CD4-positive, alpha-beta T cell treated with Interleukin-10 for 1 hour (primary cell): Measurements from ENCODE around the gene PTP4A1.
"Not testable (repeated sequence)": the region's sequence is repeated elsewhere in the genome, so short reads cannot be mapped to it uniquely, and the experiment has no call there.

Experiments used
- DNase-seq: peaks from one replicate; pipeline ENCODE4 v3.0.0-alpha.2; 2020

Gene PTP4A1

DNA sequence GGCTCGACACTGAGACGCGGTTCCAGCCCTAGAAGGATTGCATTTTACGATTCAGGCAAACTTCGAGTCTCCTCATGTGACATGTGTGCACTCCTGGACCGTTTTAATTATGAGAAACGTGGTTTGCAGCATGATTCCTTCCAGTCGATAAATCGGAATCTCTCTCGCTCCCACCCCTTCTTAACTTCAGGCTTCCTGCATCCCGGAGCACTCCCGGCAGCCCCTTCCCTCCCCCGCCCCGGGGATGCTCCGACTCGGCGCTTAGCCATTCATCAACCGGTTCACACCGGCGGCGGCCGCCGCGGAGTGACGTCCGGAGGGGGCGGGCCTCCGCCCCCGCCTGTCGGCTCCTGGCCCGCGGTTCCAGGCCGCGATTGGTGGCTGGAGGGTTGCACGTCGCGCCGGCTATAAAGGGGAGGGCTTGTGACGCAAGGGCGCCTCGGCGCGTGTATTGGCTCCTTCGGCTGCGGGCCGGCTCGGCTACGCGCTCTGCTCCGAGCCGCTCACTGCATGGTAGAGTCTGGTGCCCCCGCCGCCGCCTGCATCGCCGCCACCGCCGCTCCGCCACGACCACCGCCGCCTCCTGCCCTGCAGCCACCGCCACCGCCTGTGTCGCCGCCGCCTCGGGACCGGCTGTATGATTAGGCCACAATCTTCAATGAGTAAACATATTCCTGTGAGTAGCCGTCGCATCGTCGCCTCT, at the start of gene PTP4A1, which contains the start of gene LOC128125822:
TSS of gene PTP4A1 (plus strand) at position 437 of the 703 bp plus-strand sequence. CDS start 4,401 bp downstream, outside the sequence.
TSS of gene LOC128125822 (plus strand) at position 437 of the 703 bp plus-strand sequence.
- DNase-seq = peak; percentile 97

DNA sequence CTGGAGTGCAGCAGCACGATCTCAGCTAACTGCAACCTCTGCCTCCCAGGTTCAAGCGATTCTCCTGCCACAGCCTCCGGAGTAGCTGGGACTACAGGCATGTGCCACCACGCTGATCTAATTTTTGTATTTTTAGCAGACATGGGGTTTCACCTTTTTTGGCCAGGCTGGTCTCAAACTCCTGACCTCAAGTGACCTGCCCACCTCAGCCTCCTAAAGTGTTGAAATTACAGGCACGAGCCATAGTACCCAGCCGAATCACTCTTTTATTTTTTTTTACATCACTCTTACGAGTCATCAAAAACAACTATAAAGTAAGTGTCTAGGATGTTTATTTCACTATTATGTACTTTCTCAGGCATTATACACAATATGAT, 49.4 kb upstream of the PTP4A1 start:
- DNase-seq = not testable (repeated sequence)

DNA sequence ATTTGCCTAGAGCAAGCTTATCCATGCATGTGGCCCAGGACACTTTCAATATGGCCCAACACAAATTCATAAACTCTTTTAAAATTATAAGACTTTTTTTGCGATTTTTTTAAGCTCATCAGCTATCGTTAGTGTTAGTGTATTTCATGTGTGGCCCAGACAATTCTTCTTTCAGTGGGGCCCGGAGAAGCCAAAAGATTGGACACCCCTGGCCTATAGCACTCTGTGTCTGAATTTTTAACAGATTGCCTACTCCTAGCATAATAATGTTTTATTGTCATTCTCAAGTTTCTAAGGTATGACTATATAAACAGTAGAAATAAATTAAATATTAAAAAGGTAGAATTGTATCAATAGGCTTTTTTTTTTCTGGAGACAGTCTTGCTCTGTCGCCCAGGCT, 48.6 kb upstream of the PTP4A1 start:
- no peak for DNase-seq

DNA sequence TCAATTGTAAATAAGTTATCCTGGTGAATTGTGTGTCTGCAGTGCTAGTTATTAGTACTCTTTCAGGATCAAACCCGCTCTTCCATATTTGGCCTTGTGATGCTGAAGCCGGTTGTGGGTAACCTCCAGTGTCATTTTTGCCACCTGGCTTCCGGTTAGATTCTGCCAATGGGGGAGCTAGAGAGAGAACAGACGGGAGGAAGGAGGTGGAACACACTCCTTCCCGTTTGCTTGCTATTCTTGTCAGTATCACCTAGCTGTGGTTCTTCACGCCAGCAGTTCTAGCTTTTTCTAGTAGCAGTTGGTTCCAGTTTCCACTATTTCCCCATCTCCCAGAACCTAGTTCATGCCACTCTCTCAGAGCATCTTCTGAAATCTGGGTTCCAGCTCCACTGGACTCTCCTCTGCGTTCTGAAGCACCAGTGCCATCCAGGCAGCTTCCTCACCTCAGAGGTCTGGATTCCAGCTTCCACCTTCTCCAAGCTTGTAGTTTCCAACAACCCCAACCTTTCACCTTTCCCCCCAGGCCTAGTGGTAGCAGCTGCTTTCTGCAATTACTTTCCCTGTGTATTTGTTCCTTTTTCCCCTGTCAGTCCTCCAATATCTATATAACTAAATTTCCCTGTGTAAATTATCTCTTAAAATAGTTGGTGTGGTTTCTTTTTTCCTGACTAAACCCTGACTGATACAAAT, 46.9 kb upstream of the PTP4A1 start:
- DNase-seq = peak; percentile 13

DNA sequence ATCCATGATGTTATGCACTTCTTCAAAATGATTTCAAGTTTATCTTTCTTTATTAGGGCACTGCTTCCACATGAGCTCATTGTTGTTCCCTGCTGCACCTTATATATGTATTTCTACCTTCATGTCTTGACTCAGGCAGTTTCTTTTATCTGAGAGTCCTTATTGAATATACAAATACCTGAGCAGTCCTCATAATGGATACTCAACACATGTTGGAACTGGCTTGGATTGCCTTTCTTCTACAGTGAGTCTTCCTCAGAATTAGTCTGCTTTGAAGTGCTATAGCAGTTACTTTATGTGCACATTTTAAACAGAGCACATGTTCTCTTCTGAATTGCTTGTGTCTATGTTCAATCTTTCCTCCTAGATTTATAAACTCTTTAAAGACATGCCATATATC, 45.3 kb upstream of the PTP4A1 start:
- no peak for DNase-seq

DNA sequence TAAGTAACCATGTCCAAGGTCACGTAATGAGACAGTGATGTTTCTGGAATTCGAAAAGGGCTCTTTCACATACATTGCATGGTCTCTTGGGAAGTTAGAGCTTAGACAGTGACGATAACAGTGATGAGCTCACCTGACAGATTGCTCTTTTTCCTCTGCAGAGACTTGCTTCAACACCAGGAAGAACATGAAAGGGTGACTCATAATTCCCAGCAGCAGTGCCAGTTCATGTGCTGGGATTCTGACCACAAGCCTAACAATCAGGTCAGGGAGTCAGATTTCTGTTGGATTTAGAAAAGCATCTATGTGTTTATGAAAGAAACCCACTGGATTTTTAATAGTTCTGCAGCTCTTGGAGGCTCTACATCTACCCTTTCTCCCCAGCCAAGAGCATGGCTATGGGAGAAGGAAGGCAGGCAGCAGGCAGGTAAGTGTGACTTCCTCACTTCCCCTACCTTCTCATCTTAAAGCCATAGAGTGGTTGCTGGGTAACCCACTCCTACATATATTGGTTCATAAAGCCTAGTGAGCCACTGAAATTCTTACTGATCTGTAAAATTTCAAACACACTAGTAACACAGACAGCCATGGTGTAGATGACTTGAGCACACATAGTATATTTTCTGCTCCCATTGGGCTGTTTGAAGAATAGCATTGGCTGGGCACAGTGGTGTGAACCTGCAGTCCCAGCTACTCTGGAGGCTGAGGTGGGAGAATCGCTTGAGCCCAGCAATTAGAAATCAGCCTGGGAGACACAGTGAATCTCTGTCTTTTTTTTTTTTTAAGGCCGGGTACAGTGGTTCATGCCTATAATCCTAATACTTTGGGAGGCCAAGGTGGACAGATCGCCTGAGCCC, 44.4 kb upstream of the PTP4A1 start:
- DNase-seq = no peak

DNA sequence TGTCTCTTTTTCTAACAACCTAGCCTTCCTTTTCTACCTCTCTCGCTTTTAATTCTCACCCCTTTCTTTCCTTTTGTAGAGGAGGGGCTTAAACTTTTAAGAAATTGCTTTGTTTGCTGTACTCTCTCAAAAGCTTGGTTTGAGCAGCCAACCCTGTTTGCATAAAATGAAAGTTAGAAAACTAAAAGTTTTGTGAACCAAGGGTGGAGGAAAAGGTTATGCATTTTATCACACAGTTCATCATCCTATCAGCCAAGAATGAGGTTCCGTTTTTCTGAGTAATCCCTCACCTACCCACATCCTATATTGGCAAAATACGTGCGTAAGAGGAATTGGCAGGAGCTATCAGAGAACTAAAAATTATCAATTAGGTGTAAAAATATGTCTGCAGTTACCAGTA, 42.8 kb upstream of the PTP4A1 start:
- peak; percentile 4 for DNase-seq

DNA sequence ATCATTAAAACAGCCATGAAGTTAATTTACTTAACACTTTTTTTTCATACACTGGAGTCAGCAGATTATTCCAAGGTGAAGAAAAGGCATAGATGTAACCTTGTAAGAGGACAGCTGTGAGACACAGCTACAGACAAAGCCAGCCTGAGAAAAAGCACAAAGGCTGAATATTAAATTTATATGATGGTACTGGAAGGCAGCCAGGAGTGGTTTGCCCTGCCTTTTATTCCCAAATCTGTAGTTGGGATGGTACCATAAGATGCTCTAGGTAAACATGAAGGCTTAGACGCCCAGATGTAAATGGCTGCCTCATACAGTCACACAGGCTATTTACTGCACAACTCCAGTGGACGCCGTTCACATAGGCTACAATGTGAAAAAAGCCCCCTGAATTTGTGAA, 42.1 kb upstream of the PTP4A1 start:
- DNase-seq = no peak

DNA sequence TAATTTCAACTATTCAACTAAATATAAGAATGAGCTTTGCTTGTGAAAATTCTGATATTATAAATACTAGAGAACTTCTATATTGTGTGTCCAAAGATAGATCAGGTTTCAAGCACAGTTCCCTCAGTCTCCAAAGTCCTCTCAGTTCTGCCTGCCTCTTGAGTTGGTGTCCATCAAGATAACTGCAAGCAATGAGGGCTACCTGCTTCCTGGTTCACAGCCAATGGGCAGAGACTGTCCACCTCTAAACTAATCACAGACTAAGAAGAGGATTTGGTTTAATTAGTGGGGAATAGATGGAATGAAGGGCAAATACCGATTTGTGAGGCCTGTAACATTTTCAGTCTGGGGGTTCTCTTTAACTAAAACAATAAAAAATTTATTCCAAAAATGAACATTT, 41.3 kb upstream of the PTP4A1 start:
- no peak for DNase-seq

DNA sequence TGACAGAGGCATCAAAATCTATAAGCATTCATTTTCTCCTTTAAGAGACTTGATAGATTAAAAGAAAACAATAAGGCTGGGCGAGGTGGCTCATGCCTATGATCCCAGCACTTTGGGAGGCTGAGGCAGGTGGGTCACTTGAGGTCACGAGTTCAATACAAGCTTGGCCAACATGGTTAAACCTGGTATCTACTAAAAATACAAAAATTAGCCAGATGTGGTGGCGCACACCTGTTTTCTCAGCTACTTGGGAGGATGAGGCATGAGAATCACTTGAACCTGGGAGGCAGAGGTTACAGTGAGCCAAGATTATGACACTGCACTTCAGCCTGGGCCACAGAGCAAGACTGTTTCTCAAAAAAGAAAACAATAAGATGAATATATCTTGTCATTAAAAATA, 39.3 kb upstream of the PTP4A1 start:
- no peak for DNase-seq

DNA sequence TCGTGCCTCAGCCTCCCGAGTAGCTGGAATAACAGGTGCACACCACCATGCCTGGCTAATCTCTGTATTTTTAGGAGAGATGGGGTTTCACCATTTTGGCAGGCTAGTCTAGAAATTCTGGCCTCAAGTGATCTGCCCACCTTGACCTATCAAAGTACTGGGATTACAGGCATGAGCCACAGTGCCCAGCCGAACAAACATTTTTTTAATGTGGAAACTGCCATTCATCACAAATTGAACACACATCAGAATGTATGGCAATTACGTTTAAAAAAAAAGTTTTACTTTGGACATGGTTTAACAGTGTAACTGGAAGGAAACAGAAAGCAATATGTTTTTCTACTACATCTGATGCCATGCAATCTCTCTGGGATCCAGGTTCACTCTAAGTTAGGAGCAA, 38.3 kb upstream of the PTP4A1 start:
- no peak for DNase-seq

DNA sequence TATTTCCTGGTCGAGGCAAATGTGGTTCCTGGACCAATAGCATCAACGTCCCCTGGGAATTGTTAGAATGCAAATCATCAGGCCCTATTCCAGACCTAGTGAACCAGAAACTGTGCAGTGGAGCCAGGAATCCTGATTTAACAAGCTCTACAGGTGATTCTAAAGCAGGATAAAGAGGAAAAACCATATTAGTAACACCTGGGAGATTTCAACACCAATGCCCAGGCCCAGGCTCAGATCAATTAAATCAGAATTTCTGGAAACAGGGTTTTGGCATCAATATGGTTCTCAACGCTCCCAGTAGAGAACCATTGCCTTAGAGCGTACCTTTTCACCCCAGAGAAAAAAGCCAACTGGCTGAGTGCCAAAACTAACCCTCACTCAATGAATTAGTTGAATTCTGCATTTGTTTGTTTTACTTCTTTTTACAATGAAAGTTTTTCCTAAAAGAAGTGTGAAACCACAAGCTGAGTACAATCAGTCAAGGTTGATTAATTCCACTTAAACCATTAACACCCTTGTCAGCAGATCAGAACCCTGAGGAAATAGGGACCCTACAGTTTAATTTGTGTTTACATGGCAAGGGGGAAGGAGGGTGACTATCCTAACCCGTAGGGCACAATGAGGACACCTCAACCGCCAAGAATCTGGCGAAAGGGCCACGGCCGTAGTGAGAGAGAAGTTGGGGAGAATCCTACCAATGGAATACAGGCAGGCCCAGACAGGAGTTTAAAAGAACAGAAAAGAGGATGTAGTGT, 34.9 kb upstream of the PTP4A1 start:
- no peak for DNase-seq

DNA sequence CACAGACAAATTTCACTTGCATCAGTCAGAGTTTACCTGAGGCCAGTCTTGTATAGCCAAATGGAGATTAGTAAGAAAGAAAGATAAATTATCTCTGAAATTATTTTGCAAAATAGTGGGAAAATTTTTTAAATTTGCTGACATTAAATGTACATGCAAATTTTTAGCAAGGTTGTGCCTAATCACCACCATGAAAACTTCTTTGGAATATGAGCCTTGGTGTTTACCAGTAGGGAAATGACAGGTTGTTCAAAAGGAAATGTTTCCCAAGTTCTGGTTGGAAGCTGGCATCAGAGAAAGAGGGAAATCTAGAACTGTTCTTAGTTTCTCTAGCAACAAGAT, 34.4 kb upstream of the PTP4A1 start:
- no peak for DNase-seq

DNA sequence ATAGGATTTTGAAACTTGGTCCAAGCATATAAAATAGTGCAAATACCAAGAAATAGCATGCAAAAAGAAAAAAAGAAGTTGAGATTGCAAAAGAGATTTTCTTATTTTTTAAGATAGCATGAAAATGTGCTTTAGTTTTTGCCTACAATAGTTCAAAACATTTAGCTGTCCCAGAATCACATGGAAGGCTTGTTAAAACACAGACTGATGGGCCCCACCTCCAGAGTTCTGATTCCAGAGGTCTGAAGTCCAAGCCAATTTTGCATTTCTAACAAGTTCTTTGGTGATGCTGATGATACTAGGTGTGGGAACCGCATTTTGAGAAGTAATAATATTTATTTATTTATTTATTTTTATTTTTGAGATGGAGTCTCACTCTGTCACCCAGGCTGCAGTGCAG, 33.7 kb upstream of the PTP4A1 start:
- DNase-seq = no peak

DNA sequence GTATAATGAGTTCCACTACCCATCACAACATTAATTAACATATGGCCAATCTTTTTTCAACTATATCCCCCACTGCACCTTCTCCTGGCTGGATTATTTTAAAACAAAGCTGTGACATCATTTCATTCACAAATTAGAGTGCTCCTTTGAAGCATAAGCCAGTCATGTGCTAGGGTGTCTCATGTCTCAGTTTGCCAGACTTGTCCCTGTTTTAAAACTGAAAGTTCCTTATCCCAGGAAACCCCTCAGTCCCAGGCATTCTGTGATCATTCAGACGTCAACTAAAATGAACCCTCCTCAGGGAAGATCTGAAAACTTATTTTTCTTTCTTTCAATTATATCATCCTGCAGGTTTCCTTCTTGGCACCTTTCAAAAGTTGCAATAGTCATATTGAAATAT, 29.3 kb upstream of the PTP4A1 start:
- no peak for DNase-seq

DNA sequence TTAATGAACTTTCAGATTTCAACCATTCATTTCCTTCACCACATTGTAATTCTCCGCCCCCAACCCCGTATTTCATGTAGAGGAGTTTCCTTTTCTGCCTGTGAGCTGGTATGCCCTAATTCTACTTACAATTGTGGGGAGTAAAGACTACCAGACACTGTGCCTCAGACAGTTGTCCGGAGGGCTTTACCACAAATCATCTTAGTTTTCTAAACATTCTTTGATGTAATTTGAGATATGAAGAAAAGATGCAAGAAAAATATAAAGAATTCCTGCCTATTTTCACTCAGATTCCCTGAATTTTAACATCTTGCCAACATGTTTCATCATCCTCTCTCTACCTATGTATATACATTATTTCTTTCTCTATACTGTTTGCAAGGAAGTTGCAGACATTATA, 28.3 kb upstream of the PTP4A1 start:
- DNase-seq = no peak

DNA sequence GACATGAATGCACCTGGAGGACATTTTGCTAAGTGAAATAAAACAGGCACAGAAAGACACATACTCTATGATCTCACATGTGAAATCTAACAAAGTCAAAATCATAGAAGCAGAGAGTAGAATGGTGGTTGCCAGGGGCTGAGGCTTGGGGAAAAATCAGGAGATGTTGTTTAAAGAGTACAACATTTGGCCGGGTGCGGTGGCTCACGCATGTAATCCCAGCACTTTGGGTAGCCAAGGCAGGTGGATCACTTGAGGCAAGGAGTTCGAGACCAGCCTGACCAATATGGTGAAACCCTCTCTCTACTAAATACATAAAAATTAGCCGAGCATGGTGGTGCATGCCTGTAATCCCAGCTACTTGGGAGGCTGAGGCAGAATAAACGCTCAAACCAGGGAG, 26.0 kb upstream of the PTP4A1 start:
- DNase-seq = no peak

DNA sequence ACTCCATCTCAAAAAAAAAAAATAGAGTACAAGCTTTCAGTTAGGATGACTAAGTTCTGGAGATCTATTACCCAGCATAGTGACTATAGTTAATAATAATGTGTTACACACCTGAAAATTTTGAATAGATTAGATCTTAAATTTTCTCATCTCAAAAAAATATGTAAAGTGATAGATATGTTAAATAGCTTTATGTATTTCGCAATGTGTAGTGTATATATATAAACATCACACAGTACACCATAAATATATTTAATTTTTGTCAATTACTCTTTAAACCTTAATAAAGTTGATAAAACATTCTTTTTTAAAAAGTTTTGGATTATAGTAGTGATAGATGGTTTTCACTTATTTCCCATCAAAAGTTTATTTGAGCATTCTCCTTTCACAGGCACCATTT, 25.6 kb upstream of the PTP4A1 start:
- no peak for DNase-seq

DNA sequence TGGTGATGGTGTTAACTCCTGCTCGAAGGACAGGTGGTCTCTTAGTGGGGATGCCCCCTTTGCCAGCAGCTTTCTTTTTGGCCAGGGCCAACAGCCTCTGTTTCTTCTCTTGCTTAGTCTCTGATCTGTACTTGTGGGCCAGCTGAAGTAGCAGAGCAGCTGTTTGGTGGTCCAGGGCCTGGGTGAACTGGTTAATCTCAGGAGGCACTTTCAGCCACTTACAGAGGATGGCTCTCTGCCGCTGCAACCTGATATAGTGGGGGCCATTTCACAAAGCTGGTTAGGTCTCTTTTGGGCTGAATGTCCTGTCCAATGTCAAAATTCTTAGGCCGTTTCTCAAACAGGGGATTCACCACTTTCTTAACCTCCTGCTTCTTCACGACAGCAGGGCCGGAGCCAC, 23.2 kb upstream of the PTP4A1 start:
- no peak for DNase-seq

DNA sequence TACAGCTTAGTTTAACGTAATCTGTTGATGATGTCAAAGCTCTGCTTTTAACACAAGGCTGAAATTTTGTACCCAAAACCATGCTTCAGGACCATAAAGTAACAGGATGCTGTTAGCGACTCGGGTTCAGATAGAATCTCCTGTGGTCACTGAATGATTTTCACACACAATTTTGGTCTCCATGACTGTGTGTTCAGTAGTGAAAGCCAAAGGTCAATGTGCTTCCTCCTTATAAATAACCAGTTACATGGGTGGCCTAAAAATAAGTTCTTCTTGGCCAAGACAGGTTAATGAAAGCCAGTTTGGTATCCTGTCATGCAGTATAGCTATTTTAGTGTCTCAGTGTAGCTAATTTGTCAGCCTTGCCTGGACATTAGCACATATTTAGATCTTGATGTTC, 19.1 kb upstream of the PTP4A1 start:
- DNase-seq = no peak

DNA sequence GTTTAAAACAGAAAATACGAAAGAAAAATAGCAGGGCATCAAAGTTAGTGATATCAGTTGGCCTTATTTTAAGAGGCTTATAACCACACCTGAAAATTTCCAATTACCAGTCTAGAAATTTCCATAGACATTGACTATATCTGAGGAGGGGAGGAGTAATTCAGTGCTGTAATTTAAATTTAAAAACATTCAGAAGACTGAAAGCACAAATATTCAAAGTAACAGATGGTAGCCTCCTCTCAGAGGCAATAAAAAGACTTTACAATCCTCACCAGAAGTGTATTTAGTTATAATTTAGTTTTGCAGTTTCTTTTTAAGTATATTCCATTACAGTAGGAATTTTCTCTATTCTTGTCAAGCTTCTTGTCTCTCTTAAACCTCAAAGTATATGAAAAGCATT, 18.4 kb upstream of the PTP4A1 start:
- no peak for DNase-seq

DNA sequence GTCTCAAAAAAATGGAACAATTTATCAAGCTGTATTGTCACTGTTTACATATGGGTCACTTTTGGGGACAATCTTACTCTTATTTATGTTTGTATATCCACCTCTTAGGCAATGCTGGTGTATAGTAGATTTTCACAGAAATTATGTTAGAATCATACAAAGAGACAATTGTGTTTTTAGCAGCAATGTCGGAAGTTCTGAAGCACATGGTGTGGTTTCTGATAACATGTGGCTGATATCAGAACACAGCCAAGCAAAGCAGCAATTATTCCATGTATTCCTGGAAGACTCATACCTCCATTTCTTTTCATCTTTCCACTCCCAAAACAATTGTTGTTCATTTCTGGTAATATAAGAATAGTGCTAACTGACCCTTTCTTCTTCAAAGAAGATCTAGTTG, 17.5 kb upstream of the PTP4A1 start:
- no peak for DNase-seq

DNA sequence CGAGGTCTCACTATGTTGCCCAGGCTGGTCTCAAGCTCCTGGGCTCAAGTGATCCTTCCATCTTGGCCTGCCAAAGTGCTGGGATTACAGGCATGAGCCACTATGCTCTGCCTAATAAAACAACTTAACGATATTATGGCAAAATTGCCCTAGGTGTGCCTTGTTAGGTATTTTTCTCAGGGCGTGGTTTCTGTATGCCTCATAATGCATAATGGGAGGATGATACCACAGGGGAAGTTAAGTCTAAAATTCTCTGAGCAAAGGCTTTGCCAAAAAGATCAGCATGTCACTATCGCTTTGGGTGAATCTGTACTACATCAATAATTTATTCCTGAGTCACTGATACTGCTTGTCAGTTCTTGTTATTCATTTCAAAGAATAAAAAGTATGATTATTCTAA, 15.9 kb upstream of the PTP4A1 start:
- DNase-seq = no peak
